NK-92 (cell line): ENCODE results near the gene PIGM.

Experiments used
- DNase-seq: peaks from one replicate; lab custom pipeline; 2025; ENCODE audit not compliant: unreplicated experiment; lab: John Stamatoyannopoulos, UW

Gene PIGM

GRCh38 chr1:160031365-160032164 lies at the start of gene PIGM:
Gene PIGM (minus strand): TSS chr1:160031990. CDS start chr1:160031739, 251 bp downstream.
- DNase-seq: peak; percentile 73

- DNase-seq: no peak
These were observed 49.6 kb upstream of the PIGM start, which contains the start of gene KCNJ9 for GRCh38 chr1:160081261-160081936. Gene KCNJ9 (plus strand): TSS chr1:160081538. CDS start chr1:160084031, 2,493 bp downstream.

- no peak for DNase-seq
These were observed 48.8 kb upstream of the PIGM start for GRCh38 chr1:160080381-160081100.

GRCh38 chr1:160079448-160079847 lies 47.7 kb upstream of the PIGM start:
- no peak for DNase-seq

- no peak for DNase-seq
These were observed 46.9 kb upstream of the PIGM start for GRCh38 chr1:160078512-160079195.

- DNase-seq: no peak
These were observed 45.7 kb upstream of the PIGM start for GRCh38 chr1:160077486-160077885.

- DNase-seq: no peak
These were observed 44.5 kb upstream of the PIGM start for GRCh38 chr1:160076295-160076694.

GRCh38 chr1:160075836-160076235 lies 44.0 kb upstream of the PIGM start:
- no peak for DNase-seq

- DNase-seq: no peak
These were observed 43.1 kb upstream of the PIGM start for GRCh38 chr1:160074865-160075264.

GRCh38 chr1:160071289-160071688 lies 39.5 kb upstream of the PIGM start:
- no peak for DNase-seq

GRCh38 chr1:160070243-160071163 lies 38.7 kb upstream of the PIGM start:
- peak; percentile 42 for DNase-seq

- DNase-seq: no peak
These were observed 37.9 kb upstream of the PIGM start, which contains the start of gene KCNJ10 for GRCh38 chr1:160069460-160070231. Gene KCNJ10 (minus strand): TSS chr1:160070160. CDS start chr1:160042532, 27,628 bp downstream.

GRCh38 chr1:160068225-160068624 lies 36.4 kb upstream of the PIGM start:
- DNase-seq: no peak

- no peak for DNase-seq
These were observed 35.3 kb upstream of the PIGM start for GRCh38 chr1:160066829-160067745.

GRCh38 chr1:160064746-160065145 lies 33.0 kb upstream of the PIGM start:
- DNase-seq: no peak

GRCh38 chr1:160064164-160064563 lies 32.4 kb upstream of the PIGM start:
- DNase-seq: no peak

- no peak for DNase-seq
These were observed 31.4 kb upstream of the PIGM start for GRCh38 chr1:160063176-160063575.

- no peak for DNase-seq
These were observed 30.4 kb upstream of the PIGM start for GRCh38 chr1:160062230-160062532.
